Thyroid gland (tissue), 4 donors: ENCODE measurements around the gene EPHB6. TPM values are rescaled to one million over a fixed set of nuclear protein-coding genes. Genes with fewer than 3 reads are reported as not detected.
A peak's percentile ranks its signal among the peaks of the same experiment; 100 is the strongest.

Experiments used
- DNase-seq, 2 donors: peaks; one replicate each; pipeline ENCODE4 v3.0.0-alpha.2; 2019
- H3K27ac ChIP-seq, 3 donors: fragments of 200-600 bp; sonication (generic); 1 replicate in 2 of 3; 2 replicates in 1 of 3; pipeline ENCODE4 v1.5.1; 2016 to 2019; ENCODE audit warnings: mild to moderate bottlenecking in 1 of 3, moderate library complexity in 1 of 3
- H3K27me3 ChIP-seq: fragments of 200-600 bp; sonication (generic); one replicate; pipeline ENCODE4 v1.5.1; 2019
- H3K36me3 ChIP-seq, 2 donors: fragments of 200-600 bp; sonication (generic); one replicate each; pipeline ENCODE4 v1.5.1; 2016 to 2019
- H3K4me1 ChIP-seq, 2 donors: fragments of 200-600 bp; sonication (generic); one replicate each; pipeline ENCODE4 v1.5.1; 2017 to 2019
- H3K4me3 ChIP-seq, 3 donors: fragments of 200-600 bp; sonication (generic); replicated peaks in 1 of 3; 1 replicate in 2 of 3; 2 replicates in 1 of 3; pipeline ENCODE4 v1.5.1; 2016; ENCODE audit warnings: mild to moderate bottlenecking in 1 of 3
- H3K9me3 ChIP-seq: fragments of 200-600 bp; sonication (generic); one replicate; pipeline ENCODE4 v1.5.1; 2017
- CTCF ChIP-seq, 6 experiments: fragments of 200-600 bp in 3 of 6; fragments of 450-650 bp in 3 of 6; sonication (generic) in 3 of 6; IDR thresholded peaks; one replicate each; pipeline ENCODE4 v1.5.1; 2016 to 2019; ENCODE audit warnings: antibody characterized with exemption in 6 of 6, mild to moderate bottlenecking in 2 of 6, inconsistent platforms in 1 of 6, moderate library complexity in 1 of 6
- POLR2A ChIP-seq, 2 donors: fragments of 450-650 bp; IDR thresholded peaks; one replicate each; pipeline ENCODE4 v1.6.1; 2017; ENCODE audit warnings: antibody characterized with exemption in 2 of 2, mild to moderate bottlenecking in 2 of 2, moderate library complexity in 1 of 2
- WGBS, 2 donors: methylation state at CpG; one replicate each; pipeline ENCODE4 v1.1.5; 2017; 5-methylcytosine and 5-hydroxymethylcytosine counted together
- intact Hi-C: fragments of 100-400 bp; cut with DNase I; formaldehyde crosslinking; loops from one replicate; pipeline ENCODE4 v1.15.1; 2023
- total RNA-seq, 4 donors: library from RNA; depleted of rRNA; stranded (reverse); fragments of >200 nt; gene quantifications; one replicate each; pipeline ENCODE4 v1.2.3, GENCODE V29; 2016

EPHB6 gene
- total RNA-seq: 10 to 100 TPM; 20.0 to 46.2 (median 27.4) TPM

- DNase-seq: peak; percentile 86 to 92
Measured at GRCh38 chr7:142854372-142855113, at the start of gene EPHB6. Gene EPHB6, plus strand, starts transcription at chr7:142855076. Its CDS starts 8,152 bp downstream, at chr7:142863228.

GRCh38 chr7:142805350-142806021 lies 49.4 kb upstream of the EPHB6 start:
- H3K9me3 ChIP-seq: no peaks in the 10 kb centered on the region
- H3K27me3 ChIP-seq: no peaks in the 10 kb centered on the region
- H3K27ac ChIP-seq: no peak overlapping the region
- no peak for DNase-seq
- no peaks in the 10 kb centered on the region for H3K36me3 ChIP-seq
- no peak for TF ChIP-seq CTCF (IDR thresholded peaks at IDR 0.05)
- TF ChIP-seq POLR2A (IDR thresholded peaks at IDR 0.05): no peak
- no peaks in the 10 kb centered on the region for H3K4me1 ChIP-seq
- intact Hi-C loops: no loop called here
- WGBS, 2 donors: 92 to 95% methylated on average over 3 of the region's 3 CpGs
- no peak overlapping the region for H3K4me3 ChIP-seq

More at GRCh38 chr7:142854372-142855113, at the start of gene EPHB6:
- Histone ChIP-seq H3K4me1 (peaks cover 11 to 23% of the 10 kb centered on the region in 2 donors), H3K27me3 (no peaks in the 10 kb centered on the region), H3K4me3 (peak within 1 kb of the TSS; percentile 55 to 66 (median 62)), H3K27ac (peak within 1 kb of the TSS; percentile 65 to 78 (median 77)), H3K9me3 (no peaks in the 10 kb centered on the region), H3K36me3 (no peaks in the 10 kb centered on the region)
- intact Hi-C loops: loop anchor here (10.0 kb wide), 1 partner anchor 150 kb away; no protein-coding TSS in a partner anchor
- TF ChIP-seq POLR2A (IDR thresholded peaks at IDR 0.05) (peak in 1 of 2 donors; percentile 66), CTCF (IDR thresholded peaks at IDR 0.05) (no peak)
- 0% methylated on average over 26 to 29 of the region's 70 CpGs for WGBS, 2 donors

- DNase-seq: no peak
Measured at GRCh38 chr7:142806022-142806356, 48.9 kb upstream of the EPHB6 start.

GRCh38 chr7:142806957-142807356 lies 47.9 kb upstream of the EPHB6 start:
- H3K36me3 ChIP-seq: no peaks in the 10 kb centered on the region
- H3K27me3 ChIP-seq: no peaks in the 10 kb centered on the region
- intact Hi-C loops: no loop called here
- no peaks in the 10 kb centered on the region for H3K4me1 ChIP-seq
- no peaks in the 10 kb centered on the region for H3K9me3 ChIP-seq
- H3K4me3 ChIP-seq: no peak overlapping the region
- TF ChIP-seq POLR2A (IDR thresholded peaks at IDR 0.05) (no peak), CTCF (IDR thresholded peaks at IDR 0.05) (no peak)
- DNase-seq: no peak
- no peak overlapping the region for H3K27ac ChIP-seq
- 81 to 92% methylated on average over 1 of the region's 1 CpG for WGBS, 2 donors

More at GRCh38 chr7:142806022-142806356, 48.9 kb upstream of the EPHB6 start:
- Histone ChIP-seq H3K4me3 (no peak overlapping the region), H3K36me3 (no peaks in the 10 kb centered on the region), H3K4me1 (no peaks in the 10 kb centered on the region), H3K27ac (no peak overlapping the region), H3K9me3 (no peaks in the 10 kb centered on the region), H3K27me3 (no peaks in the 10 kb centered on the region)
- 56 to 71% methylated on average over 2 of the region's 2 CpGs for WGBS, 2 donors
- TF ChIP-seq CTCF (IDR thresholded peaks at IDR 0.05) (no peak), POLR2A (IDR thresholded peaks at IDR 0.05) (no peak)
- intact Hi-C loops: no loop called here
